NCI-H82 (cell line): ENCODE results near the gene FARS2.

ENCODE experiments used
- DNase-seq: peaks from one replicate; lab custom pipeline; 2025; lab: John Stamatoyannopoulos, UW

FARS2 gene

DNA sequence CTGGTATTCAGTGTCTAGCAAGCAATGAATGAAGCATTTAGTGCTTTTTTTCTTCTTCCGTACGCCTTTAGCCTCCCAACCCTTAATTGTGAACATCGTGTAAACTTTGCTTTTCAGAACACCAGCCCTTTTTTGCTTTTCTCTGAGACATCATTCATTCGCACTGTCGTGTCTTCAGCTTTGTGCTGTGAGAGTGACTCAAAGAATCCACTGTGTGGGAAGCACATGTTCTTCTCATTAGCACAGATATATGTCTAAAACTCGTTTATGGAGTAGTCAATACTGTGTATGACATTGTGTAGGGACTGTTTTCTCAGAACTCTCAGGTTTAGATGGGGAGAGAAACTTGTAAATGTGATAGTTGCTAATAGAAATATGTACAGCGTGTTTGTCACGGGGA lies 279.1 kb downstream of the FARS2 start:
- no peak for DNase-seq

DNA sequence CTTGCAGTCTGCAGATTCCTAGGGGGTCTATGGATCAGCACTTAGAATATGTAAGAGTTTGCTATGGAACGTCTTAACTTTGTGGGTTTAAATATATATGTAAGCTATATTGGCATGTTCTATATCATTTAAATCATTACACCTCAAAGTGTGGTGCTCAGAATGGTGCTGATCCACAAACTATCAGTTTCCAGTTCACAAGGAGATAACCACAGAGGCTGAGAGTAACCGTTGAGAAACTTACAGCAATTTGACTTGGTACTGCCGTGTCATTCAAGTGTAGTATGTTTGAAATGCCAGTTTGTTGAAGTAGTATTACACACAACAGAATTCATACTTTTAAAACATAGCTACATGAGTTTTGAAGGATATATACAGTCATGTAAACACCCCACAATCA lies 279.7 kb downstream of the FARS2 start:
- no peak for DNase-seq

- DNase-seq = no peak
Measured at GRCh38 chr6:5541751-5542432, 280.6 kb downstream of the FARS2 start.

GRCh38 chr6:5547556-5547955 lies 286.2 kb downstream of the FARS2 start:
- DNase-seq = no peak

- DNase-seq = no peak
Measured at GRCh38 chr6:5550631-5551030, 289.3 kb downstream of the FARS2 start.

- DNase-seq = no peak
Measured at GRCh38 chr6:5552243-5552642, 290.9 kb downstream of the FARS2 start.

- DNase-seq = no peak
Measured at GRCh38 chr6:5553767-5554166, 292.5 kb downstream of the FARS2 start.

DNA sequence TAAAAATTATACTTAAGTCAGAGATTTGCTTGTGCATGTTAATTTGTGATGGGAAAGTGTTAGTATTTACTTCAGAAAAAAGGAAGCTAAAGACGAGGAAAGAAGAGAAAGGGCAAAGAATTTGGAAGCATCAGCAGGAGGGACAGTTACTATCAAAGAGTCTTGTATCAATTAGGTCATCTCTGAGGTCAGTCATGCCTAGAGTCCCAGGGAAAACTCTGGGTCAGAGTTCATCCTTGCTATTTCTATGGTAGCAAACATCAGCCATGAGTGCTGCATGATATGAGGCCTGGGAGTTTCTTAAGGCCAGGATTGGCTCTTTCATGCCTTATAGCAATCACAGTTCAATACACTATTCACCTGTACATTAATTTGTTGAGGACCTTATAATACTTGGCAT lies 292.9 kb downstream of the FARS2 start:
- no peak for DNase-seq

GRCh38 chr6:5556011-5556410 lies 294.7 kb downstream of the FARS2 start:
- peak; percentile 95 for DNase-seq

GRCh38 chr6:5557506-5557905 lies 296.2 kb downstream of the FARS2 start:
- DNase-seq = peak; percentile 72

DNA sequence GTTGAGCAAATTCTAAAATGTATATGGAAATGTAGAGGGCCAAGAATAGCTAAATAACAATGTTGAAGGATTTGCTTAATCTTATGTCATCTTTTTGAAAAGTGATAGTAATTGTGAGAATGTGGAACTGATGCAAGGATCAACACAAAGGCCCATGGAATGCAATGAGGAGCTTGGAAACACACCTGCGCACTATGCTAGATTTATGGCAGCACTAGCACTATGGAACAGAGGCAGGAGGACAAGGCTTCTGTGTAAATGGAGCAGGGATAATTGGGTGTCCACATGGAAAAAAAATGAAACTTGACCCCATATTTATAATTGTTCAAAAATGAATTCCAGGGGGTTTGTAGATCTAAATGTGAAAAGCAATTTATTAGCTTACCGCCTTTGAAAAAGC lies 298.3 kb downstream of the FARS2 start:
- no peak for DNase-seq

- DNase-seq = peak; percentile 43
Measured at GRCh38 chr6:5562277-5562676, 301.0 kb downstream of the FARS2 start.

- no peak for DNase-seq
Measured at GRCh38 chr6:5563086-5563485, 301.8 kb downstream of the FARS2 start.

GRCh38 chr6:5564746-5565145 lies 303.4 kb downstream of the FARS2 start:
- DNase-seq = peak; percentile 96

GRCh38 chr6:5565971-5566370 lies 304.7 kb downstream of the FARS2 start:
- peak; percentile 99 for DNase-seq

- peak; percentile 26 for DNase-seq
Measured at GRCh38 chr6:5566718-5567117, 305.4 kb downstream of the FARS2 start.

- no peak for DNase-seq
Measured at GRCh38 chr6:5567352-5567751, 306.0 kb downstream of the FARS2 start.

DNA sequence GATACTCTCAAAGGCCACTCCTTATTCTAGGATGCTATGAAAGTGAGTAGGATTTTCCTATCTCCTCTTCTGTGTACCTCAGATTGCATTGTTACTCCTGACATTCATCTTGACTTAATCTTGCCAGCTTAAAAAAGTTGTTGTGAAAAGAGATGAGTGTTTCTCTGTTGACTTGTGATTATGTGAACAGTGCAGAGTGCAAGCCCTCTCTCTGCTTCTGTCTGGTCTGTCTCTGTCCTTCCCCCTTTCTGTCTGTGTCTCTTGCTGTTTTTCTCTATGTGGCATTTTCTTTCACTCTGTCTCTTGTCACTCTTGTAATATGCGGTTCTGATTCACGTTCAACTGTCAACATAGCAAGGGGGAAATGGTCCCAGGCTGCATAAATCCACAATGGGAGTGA lies 306.6 kb downstream of the FARS2 start:
- DNase-seq = peak; percentile 22

DNA sequence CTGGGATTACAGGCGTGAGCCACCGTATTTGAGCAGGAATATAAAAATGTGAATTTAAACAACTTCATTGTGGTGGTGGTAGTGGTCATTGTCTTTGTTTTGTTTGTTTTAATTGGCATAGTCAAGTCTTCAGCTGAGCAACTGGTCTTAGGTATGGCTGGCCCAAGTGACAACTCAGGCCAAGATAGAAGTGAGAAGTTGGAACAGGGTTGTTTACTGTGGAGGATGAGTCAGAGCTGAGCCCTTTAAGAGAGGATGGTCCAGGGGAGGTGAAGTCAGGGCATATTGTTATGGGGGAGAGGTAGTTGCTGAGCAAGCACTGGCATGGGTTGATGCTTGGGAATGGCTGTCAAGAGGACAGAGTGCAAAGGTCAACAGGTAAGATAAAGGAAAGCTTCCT lies 308.2 kb downstream of the FARS2 start:
- DNase-seq = no peak

- DNase-seq = peak; percentile 17
Measured at GRCh38 chr6:5570641-5571040, 309.3 kb downstream of the FARS2 start.

DNA sequence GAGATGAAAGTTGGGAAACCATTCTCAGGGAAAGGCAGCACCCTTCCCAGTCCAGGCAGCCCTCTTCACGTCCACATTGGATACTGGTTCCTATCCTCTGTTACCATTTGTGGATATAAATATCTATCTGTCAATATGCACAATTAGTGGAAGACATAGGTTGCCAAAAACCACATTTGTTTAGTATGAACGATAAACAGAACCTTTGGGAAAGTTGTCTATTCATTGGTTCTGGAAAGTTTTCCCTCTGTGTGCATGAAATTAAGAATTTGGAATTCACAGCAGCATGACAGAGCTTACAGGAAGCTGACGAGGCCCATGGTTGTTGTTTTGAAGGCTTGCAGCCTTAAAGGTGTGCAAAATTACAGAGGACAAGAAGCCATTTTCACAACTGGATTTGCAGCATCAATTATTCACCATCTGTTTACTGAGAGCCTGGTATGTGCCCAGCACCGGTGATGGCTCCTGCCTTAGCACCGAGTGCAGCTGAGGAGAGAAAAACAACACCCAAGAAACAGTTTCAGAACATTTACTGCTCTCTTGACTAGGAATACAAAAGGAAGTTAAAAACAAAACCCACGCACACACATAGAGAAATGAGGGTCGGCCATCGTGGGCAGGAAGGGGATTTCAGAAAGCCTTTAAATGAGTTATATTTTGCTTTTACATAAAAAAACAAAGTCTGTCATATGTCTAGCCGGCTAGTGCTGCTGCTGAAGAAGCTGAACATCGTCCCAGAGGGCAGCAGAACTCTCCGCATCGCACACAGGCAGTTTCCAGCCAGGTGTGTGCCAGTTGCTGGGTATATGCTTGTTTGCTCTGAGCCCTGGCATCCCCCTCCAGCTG lies 319.6 kb downstream of the FARS2 start:
- no peak for DNase-seq

DNA sequence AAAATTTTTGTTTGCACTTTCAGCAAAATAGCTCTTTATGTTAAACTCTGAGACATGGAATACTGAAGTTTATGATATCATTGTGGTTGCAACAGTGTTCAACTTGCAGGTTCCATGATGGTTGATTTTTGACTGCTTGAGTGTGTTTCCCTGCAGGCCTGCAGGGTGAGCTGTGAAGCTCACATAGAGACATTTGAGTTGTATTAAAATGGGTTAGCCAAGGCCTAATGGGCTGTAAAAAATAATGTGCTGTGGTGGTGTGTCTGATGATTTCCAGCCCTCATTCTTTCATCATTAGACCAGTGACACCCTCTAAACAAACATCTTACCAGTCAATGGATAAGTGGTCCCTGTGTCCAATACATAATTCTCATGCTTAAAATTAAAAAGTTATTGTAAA lies 321.4 kb downstream of the FARS2 start:
- DNase-seq = peak; percentile 20

- no peak for DNase-seq
Measured at GRCh38 chr6:5583528-5583927, 322.2 kb downstream of the FARS2 start.

DNA sequence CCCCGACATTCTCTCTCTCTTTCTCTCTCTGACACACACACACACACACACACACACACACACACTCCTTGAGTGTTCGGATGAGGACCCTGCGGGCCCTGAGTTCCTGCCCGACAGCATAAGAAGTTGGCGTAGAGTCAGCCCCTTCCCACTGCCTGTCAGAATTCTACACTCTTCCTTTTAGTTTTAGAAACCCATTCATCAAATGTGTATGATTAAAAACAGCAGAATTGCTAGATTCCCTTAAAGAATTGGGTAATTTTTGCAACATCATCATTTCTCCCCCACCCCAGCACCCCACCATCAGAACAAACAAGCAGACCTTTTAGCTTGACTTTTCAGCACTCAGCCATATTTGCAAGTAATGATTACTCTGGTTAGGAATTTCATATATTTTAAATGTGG lies 322.8 kb downstream of the FARS2 start:
- no peak for DNase-seq
